Esophagus muscularis mucosa (tissue), 4 donors: Measurements from ENCODE around the gene GNG7.

ENCODE experiments used
- EP300 ChIP-seq: sonication (generic); formaldehyde crosslinking; IDR thresholded peaks from one replicate; pipeline ENCODE4 v1.6.1; 2017; ENCODE audit warnings: antibody characterized with exemption
- POLR2AphosphoS5 ChIP-seq, 2 donors: sonication (generic); formaldehyde crosslinking; IDR thresholded peaks; one replicate each; pipeline ENCODE4 v1.6.1; 2017; ENCODE audit warnings: antibody characterized with exemption in 2 of 2
- TF ChIP-seq, protein P1 (sequence below), 3 experiments: fragments of 200-600 bp in 2 of 3; fragments of 450-650 bp in 1 of 3; sonication (generic) in 2 of 3; IDR thresholded peaks; one replicate each; pipeline ENCODE4 v1.5.1; 2017 to 2019; ENCODE audit warnings: antibody characterized with exemption in 3 of 3, mild to moderate bottlenecking in 2 of 3, moderate library complexity in 1 of 3

DNA sequence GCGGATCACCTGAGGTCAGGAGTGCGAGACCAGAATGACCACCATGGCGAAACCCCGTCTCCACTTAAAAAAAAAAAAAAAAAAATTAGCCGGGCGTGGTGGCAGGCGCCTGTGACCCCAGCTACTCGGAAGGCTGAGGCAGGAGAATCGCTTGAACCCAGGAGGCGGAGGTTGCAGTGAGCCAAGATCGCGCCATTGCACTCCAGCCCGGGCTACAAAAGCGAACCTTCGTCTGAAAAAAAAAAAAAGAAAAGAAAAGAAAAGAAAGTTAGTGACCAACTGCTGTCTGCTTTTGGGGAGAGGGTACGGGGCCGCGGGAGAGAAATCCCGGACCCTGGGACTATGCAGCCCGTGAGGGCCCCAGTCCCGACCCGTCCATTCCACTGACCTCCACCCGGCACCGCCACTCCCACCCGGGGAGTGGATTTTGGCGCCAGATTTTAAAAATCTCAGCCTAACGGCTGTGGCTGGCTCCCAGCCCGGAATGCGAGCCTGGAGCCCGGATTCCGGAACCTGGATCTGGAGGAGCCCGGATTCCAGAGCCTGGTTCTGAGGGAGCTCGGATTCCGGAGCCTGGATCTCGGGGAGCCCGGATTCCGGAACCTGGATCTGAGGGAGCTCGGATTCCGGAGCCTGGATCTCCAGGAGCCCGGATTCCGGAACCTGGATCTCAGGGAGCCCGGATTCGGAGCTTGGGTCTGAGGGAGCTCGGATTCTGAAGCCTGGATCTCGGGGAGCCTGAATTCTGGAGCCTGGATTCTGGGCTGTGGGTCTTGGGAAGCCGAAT, 239.7 kb downstream of the GNG7 start:
- TF ChIP-seq EP300 = no peak
- TF ChIP-seq, protein P1, sequence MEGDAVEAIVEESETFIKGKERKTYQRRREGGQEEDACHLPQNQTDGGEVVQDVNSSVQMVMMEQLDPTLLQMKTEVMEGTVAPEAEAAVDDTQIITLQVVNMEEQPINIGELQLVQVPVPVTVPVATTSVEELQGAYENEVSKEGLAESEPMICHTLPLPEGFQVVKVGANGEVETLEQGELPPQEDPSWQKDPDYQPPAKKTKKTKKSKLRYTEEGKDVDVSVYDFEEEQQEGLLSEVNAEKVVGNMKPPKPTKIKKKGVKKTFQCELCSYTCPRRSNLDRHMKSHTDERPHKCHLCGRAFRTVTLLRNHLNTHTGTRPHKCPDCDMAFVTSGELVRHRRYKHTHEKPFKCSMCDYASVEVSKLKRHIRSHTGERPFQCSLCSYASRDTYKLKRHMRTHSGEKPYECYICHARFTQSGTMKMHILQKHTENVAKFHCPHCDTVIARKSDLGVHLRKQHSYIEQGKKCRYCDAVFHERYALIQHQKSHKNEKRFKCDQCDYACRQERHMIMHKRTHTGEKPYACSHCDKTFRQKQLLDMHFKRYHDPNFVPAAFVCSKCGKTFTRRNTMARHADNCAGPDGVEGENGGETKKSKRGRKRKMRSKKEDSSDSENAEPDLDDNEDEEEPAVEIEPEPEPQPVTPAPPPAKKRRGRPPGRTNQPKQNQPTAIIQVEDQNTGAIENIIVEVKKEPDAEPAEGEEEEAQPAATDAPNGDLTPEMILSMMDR (IDR thresholded peaks at IDR 0.05) = peak in 1 of 3 experiments; percentile 36
- TF ChIP-seq POLR2AphosphoS5 (IDR thresholded peaks at IDR 0.05) = peak; percentile 71 to 74
